Smooth muscle cell (in vitro differentiated cells): Measurements from ENCODE around the gene LAMA5. TPM values are rescaled to one million over a fixed set of nuclear protein-coding genes. Genes with fewer than 3 reads are reported as not detected.

Experiments used
- DNase-seq: peaks from one replicate; lab custom pipeline; 2025; ENCODE audit not compliant: unreplicated experiment; lab: John Stamatoyannopoulos, UW
- H2AFZ ChIP-seq: fragments of 200-600 bp; sonication (generic); 2 replicates; pipeline ENCODE4 v1.6.0; 2016; ENCODE audit warnings: antibody characterized with exemption, low read depth, mild to moderate bottlenecking
- H3F3A ChIP-seq: fragments of 200-600 bp; sonication (generic); 2 replicates; pipeline ENCODE4 v1.6.0; 2017; ENCODE audit warnings: antibody characterized with exemption, low read depth
- H3K27ac ChIP-seq: fragments of 200-600 bp; sonication (generic); 2 replicates; pipeline ENCODE4 v1.5.1; 2016; ENCODE audit warnings: low read depth, mild to moderate bottlenecking
- H3K27me3 ChIP-seq: fragments of 200-600 bp; sonication (generic); 2 replicates; pipeline ENCODE4 v1.6.1; 2016; ENCODE audit warnings: low read depth, mild to moderate bottlenecking
- H3K36me3 ChIP-seq: fragments of 200-600 bp; sonication (generic); 2 replicates; pipeline ENCODE4 v1.5.1; 2016; ENCODE audit warnings: low read depth
- H3K4me1 ChIP-seq: fragments of 200-600 bp; sonication (generic); 2 replicates; pipeline ENCODE4 v1.5.1; 2016; ENCODE audit warnings: low read depth
- H3K4me2 ChIP-seq: fragments of 200-600 bp; sonication (generic); 2 replicates; pipeline ENCODE4 v1.6.0; 2016; ENCODE audit warnings: mild to moderate bottlenecking
- H3K4me3 ChIP-seq: fragments of 200-600 bp; sonication (generic); 2 replicates; pipeline ENCODE4 v1.5.1; 2016; ENCODE audit warnings: mild to moderate bottlenecking
- H3K79me2 ChIP-seq: fragments of 200-600 bp; sonication (generic); 2 replicates; pipeline ENCODE4 v1.6.0; 2016; ENCODE audit warnings: low read depth, mild to moderate bottlenecking
- H3K9ac ChIP-seq: fragments of 200-600 bp; sonication (generic); 2 replicates; pipeline ENCODE4 v1.6.0; 2016; ENCODE audit warnings: low read depth
- H3K9me3 ChIP-seq: fragments of 200-600 bp; sonication (generic); replicated peaks from 2 replicates; pipeline ENCODE4 v1.5.1; 2016; ENCODE audit warnings: low read depth
- H4K20me1 ChIP-seq: fragments of 200-600 bp; sonication (generic); 2 replicates; pipeline ENCODE4 v1.6.0; 2016; ENCODE audit warnings: low read depth
- WGBS: methylation state at CpG from one replicate; pipeline ENCODE4 v1.1.7; 2016; ENCODE audit warnings: low lambda C conversion rate; 5-methylcytosine and 5-hydroxymethylcytosine counted together
- polyA plus RNA-seq: library from polyadenylated mRNA; unstranded; fragments of >200 nt; fragmentation: Nextera tagmentation; extraction: Ambion mirVana; gene quantifications from 2 replicates; pipeline ENCODE4 v1.2.1, GENCODE V29; 2016
- total RNA-seq: library from RNA; depleted of rRNA; stranded (reverse); fragments of >200 nt; gene quantifications from 2 replicates; pipeline ENCODE4 v1.2.3, GENCODE V29; 2014
- TF ChIP-seq, protein P1 (sequence below): fragments of 200-600 bp; sonication (generic); IDR thresholded peaks from 2 replicates; pipeline ENCODE4 v1.5.1; 2017; ENCODE audit warnings: borderline replicate concordance, mild to moderate bottlenecking, antibody characterized with exemption; ENCODE audit not compliant: insufficient read depth, poor library complexity, severe bottlenecking

LAMA5 gene
- total and polyA plus RNA-seq, 2 experiments from 2014 or later, result 27.5 to 27.6 TPM

- H3K9me3 ChIP-seq, result no peaks in the 10 kb centered on the region
- H3K36me3 ChIP-seq, result no peaks in the 10 kb centered on the region
- H3K27me3 ChIP-seq, result no peaks in the 10 kb centered on the region
- peaks cover 4% of the 10 kb centered on the region for H3K79me2 ChIP-seq
- H3K4me2 ChIP-seq, result no peak overlapping the region
- no peak for DNase-seq
- TF ChIP-seq, protein P1, sequence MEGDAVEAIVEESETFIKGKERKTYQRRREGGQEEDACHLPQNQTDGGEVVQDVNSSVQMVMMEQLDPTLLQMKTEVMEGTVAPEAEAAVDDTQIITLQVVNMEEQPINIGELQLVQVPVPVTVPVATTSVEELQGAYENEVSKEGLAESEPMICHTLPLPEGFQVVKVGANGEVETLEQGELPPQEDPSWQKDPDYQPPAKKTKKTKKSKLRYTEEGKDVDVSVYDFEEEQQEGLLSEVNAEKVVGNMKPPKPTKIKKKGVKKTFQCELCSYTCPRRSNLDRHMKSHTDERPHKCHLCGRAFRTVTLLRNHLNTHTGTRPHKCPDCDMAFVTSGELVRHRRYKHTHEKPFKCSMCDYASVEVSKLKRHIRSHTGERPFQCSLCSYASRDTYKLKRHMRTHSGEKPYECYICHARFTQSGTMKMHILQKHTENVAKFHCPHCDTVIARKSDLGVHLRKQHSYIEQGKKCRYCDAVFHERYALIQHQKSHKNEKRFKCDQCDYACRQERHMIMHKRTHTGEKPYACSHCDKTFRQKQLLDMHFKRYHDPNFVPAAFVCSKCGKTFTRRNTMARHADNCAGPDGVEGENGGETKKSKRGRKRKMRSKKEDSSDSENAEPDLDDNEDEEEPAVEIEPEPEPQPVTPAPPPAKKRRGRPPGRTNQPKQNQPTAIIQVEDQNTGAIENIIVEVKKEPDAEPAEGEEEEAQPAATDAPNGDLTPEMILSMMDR, result no peak
- H4K20me1 ChIP-seq, result peaks cover 14% of the 10 kb centered on the region
- H3K4me1 ChIP-seq, result no peaks in the 10 kb centered on the region
- H3K9ac ChIP-seq, result no peak overlapping the region
- H3K27ac ChIP-seq, result no peak overlapping the region
- no peak overlapping the region for H3K4me3 ChIP-seq
- WGBS, result 98% methylated on average over 15 of the region's 18 CpGs
- H2AFZ ChIP-seq, result no peak overlapping the region
- no peaks in the 10 kb centered on the region for H3F3A ChIP-seq
These were observed 56.0 kb downstream of the LAMA5 start for GRCh38 chr20:62311150-62311549.

DNA sequence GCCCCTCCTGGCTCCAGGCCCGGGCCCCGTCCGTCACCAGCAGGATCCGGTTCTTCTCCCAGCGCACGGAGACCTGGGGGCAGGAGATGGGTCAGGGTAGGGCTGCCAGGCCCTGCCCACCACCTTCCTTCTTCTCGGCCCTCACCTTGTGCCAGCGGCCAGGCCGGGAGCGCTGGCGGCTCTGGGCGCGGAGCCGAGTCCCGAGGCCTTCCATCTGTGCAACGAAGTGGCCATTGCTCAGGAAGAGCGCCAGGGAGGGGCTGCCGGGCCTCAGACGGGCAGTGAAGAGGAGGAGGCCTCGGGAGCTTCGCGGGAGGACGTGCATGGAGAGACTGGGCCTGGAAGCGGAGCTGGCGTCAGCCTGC, 56.4 kb downstream of the LAMA5 start:
- Histone ChIP-seq H3K4me2 (no peak overlapping the region), H4K20me1 (peaks cover 18% of the 10 kb centered on the region), H3K27ac (no peak overlapping the region), H3K9ac (no peak overlapping the region), H3F3A (no peaks in the 10 kb centered on the region), H3K79me2 (peaks cover 8% of the 10 kb centered on the region), H3K27me3 (no peaks in the 10 kb centered on the region), H3K9me3 (no peaks in the 10 kb centered on the region), H3K4me3 (no peak overlapping the region), H2AFZ (no peak overlapping the region), H3K4me1 (no peaks in the 10 kb centered on the region), H3K36me3 (no peaks in the 10 kb centered on the region)
- TF ChIP-seq, protein P1, result no peak
- 96% methylated on average over 25 of the region's 25 CpGs for WGBS
- no peak for DNase-seq

- TF ChIP-seq, protein P1, result no peak
- Histone ChIP-seq H3K36me3 (no peaks in the 10 kb centered on the region), H3K27me3 (no peaks in the 10 kb centered on the region), H3K4me1 (no peaks in the 10 kb centered on the region), H2AFZ (no peak overlapping the region), H3F3A (no peaks in the 10 kb centered on the region), H3K4me2 (no peak overlapping the region), H3K4me3 (no peak overlapping the region), H3K9ac (no peak overlapping the region), H4K20me1 (peaks cover 24% of the 10 kb centered on the region), H3K79me2 (peaks cover 14% of the 10 kb centered on the region), H3K27ac (no peak overlapping the region), H3K9me3 (no peaks in the 10 kb centered on the region)
- no peak for DNase-seq
- WGBS, result 90% methylated on average over 28 of the region's 29 CpGs
These were observed 57.0 kb downstream of the LAMA5 start for GRCh38 chr20:62309947-62310756.
